ENCODE data around the gene LDLRAD3.

- TF ChIP-seq CTCF (IDR thresholded peaks at IDR 0.05) = no peak
- no peak for TF ChIP-seq POLR2A (IDR thresholded peaks at IDR 0.05)
- TF ChIP-seq POLR2AphosphoS5 (IDR thresholded peaks at IDR 0.05) = no peak
These were observed 11.8 kb downstream of the LDLRAD3 start for GRCh38 chr11:35955636-35956035.

All from prostate gland (tissue), 2 donors.